ENCODE data around the gene AOC1.
"Not testable (repeated sequence)": the region's sequence is repeated elsewhere in the genome, so short reads cannot be mapped to it uniquely, and the experiment has no call there.

Gene AOC1

GRCh38 chr7:150852371-150852905 is at the start of gene AOC1:
Gene AOC1 (plus strand): TSS chr7:150852517. CDS start chr7:150856471, 3,954 bp downstream.
- DNase-seq (ENCODE audit: low read depth, low spot score), result no peak

GRCh38 chr7:150803161-150803860 is 49.0 kb upstream of the AOC1 start:
- no peak for DNase-seq (ENCODE audit: low read depth, low spot score)

GRCh38 chr7:150804802-150805201 is 47.5 kb upstream of the AOC1 start:
- no peak for DNase-seq (ENCODE audit: low read depth, low spot score)

- DNase-seq (ENCODE audit: low read depth, low spot score), result no peak
Measured at GRCh38 chr7:150805864-150806263, 46.5 kb upstream of the AOC1 start.

GRCh38 chr7:150806454-150806853 is 45.9 kb upstream of the AOC1 start:
- no peak for DNase-seq (ENCODE audit: low read depth, low spot score)

GRCh38 chr7:150806863-150807262 is 45.5 kb upstream of the AOC1 start:
- no peak for DNase-seq (ENCODE audit: low read depth, low spot score)

- not testable (repeated sequence) for DNase-seq (ENCODE audit: low read depth, low spot score)
Measured at GRCh38 chr7:150807616-150808438, 44.5 kb upstream of the AOC1 start.

GRCh38 chr7:150814328-150815001 is 37.9 kb upstream of the AOC1 start:
- no peak for DNase-seq (ENCODE audit: low read depth, low spot score)

GRCh38 chr7:150818971-150819370 is 33.3 kb upstream of the AOC1 start:
- DNase-seq (ENCODE audit: low read depth, low spot score), result no peak

- no peak for DNase-seq (ENCODE audit: low read depth, low spot score)
Measured at GRCh38 chr7:150820148-150820547, 32.2 kb upstream of the AOC1 start.

- DNase-seq (ENCODE audit: low read depth, low spot score), result no peak
Measured at GRCh38 chr7:150820578-150821198, 31.6 kb upstream of the AOC1 start.

- DNase-seq (ENCODE audit: low read depth, low spot score), result no peak
Measured at GRCh38 chr7:150823043-150823442, 29.3 kb upstream of the AOC1 start.

- DNase-seq (ENCODE audit: low read depth, low spot score), result no peak
Measured at GRCh38 chr7:150823484-150824126, 28.7 kb upstream of the AOC1 start.

GRCh38 chr7:150824379-150825177 is 27.7 kb upstream of the AOC1 start:
- DNase-seq (ENCODE audit: low read depth, low spot score), result no peak

GRCh38 chr7:150826061-150826849 is 26.1 kb upstream of the AOC1 start:
- no peak for DNase-seq (ENCODE audit: low read depth, low spot score)

- no peak for DNase-seq (ENCODE audit: low read depth, low spot score)
Measured at GRCh38 chr7:150828384-150828783, 23.9 kb upstream of the AOC1 start.

GRCh38 chr7:150829426-150829825 is 22.9 kb upstream of the AOC1 start:
- no peak for DNase-seq (ENCODE audit: low read depth, low spot score)

- DNase-seq (ENCODE audit: low read depth, low spot score), result no peak
Measured at GRCh38 chr7:150830937-150831336, 21.4 kb upstream of the AOC1 start.

- no peak for DNase-seq (ENCODE audit: low read depth, low spot score)
Measured at GRCh38 chr7:150831851-150832250, 20.5 kb upstream of the AOC1 start.

- no peak for DNase-seq (ENCODE audit: low read depth, low spot score)
Measured at GRCh38 chr7:150835019-150835418, 17.3 kb upstream of the AOC1 start.
